IMR-90 (cell line): ENCODE measurements around the gene C3orf33. TPM values are rescaled to one million over a fixed set of nuclear protein-coding genes. Genes with fewer than 3 reads are reported as not detected.

Experiments
- ATAC-seq: fragments of 200-7000 bp; cut with Tn5 transposase; 2 replicates; pipeline ENCODE4 v1.9.1; 2020; ENCODE audit warnings: low read depth, mild to moderate bottlenecking, moderate library complexity
- BruUV-seq: library from RNA; stranded (reverse); fragments of 400-500 nt; replicated peaks from 2 replicates; lab custom pipeline; 2021; lab: Mats Ljungman, UMichigan
- CTCF ChIA-PET: fragments of 300-600 bp; formaldehyde crosslinking; extraction: SDS; loops from one replicate; lab custom pipeline; 2021; ENCODE audit warnings: antibody characterized with exemption; lab: Yijun Ruan, JAX
- POLR2A ChIA-PET: fragments of 300-600 bp; sonication (Branson Sonifier 250); formaldehyde crosslinking; loops from one replicate; lab custom pipeline; 2022; ENCODE audit warnings: antibody characterized with exemption; ENCODE audit not compliant: unreplicated experiment; lab: Charles Lee
- DNase-seq: peaks from one replicate; pipeline ENCODE4 v3.0.0; 2013
- H2AFZ ChIP-seq: replicated peaks from 2 replicates; pipeline ENCODE3; 2013; ENCODE audit warnings: low read length, mild to moderate bottlenecking; ENCODE audit not compliant: poor library complexity
- H2AK5ac ChIP-seq: 2 replicates; pipeline ENCODE4 v1.6.1; 2013; ENCODE audit warnings: low read depth, low read length, inconsistent platforms
- H2AK9ac ChIP-seq: replicated peaks from 2 replicates; pipeline ENCODE3; 2013; ENCODE audit warnings: mild to moderate bottlenecking, low read depth, low read length, moderate library complexity; ENCODE audit not compliant: poor library complexity
- H2BK120ac ChIP-seq: 2 replicates; pipeline ENCODE4 v1.6.1; 2013; ENCODE audit warnings: low read depth, low read length, inconsistent platforms
- H2BK15ac ChIP-seq: 3 replicates; pipeline ENCODE4 v1.6.1; 2013; ENCODE audit warnings: low read depth, low read length, inconsistent platforms
- H2BK20ac ChIP-seq: 2 replicates; pipeline ENCODE4 v1.6.1; 2013; ENCODE audit warnings: low read depth, mild to moderate bottlenecking, inconsistent platforms, low read length, moderate library complexity
- H2BK5ac ChIP-seq: 2 replicates; pipeline ENCODE4 v1.6.1; 2013; ENCODE audit warnings: mild to moderate bottlenecking, low read depth, low read length, inconsistent platforms; ENCODE audit not compliant: poor library complexity, severe bottlenecking
- H3K14ac ChIP-seq: replicated peaks from 2 replicates; pipeline ENCODE4 v1.6.1; 2013; ENCODE audit warnings: low read depth, low read length, inconsistent platforms
- H3K18ac ChIP-seq: 2 replicates; pipeline ENCODE4 v1.6.1; 2013; ENCODE audit warnings: low read depth, low read length, control low read depth
- H3K23ac ChIP-seq: 2 replicates; pipeline ENCODE4 v1.6.1; 2013; ENCODE audit warnings: low read depth, low read length, inconsistent platforms
- H3K27ac ChIP-seq: 2 replicates; pipeline ENCODE4 v1.5.1; 2013; ENCODE audit warnings: mild to moderate bottlenecking, control low read depth, low read length; ENCODE audit not compliant: insufficient read depth
- H3K27me3 ChIP-seq: 2 replicates; pipeline ENCODE4 v1.6.1; 2013; ENCODE audit warnings: low read length; ENCODE audit not compliant: control insufficient read depth, insufficient read depth
- H3K36me3 ChIP-seq: 2 replicates; pipeline ENCODE4 v1.6.1; 2013; ENCODE audit warnings: low read length, mixed read lengths; ENCODE audit not compliant: control insufficient read depth, insufficient read depth
- H3K4ac ChIP-seq: 2 replicates; pipeline ENCODE4 v1.6.1; 2013; ENCODE audit warnings: low read depth, low read length, inconsistent platforms
- H3K4me1 ChIP-seq: 2 replicates; pipeline ENCODE4 v1.6.1; 2013; ENCODE audit warnings: low read length, mixed read lengths; ENCODE audit not compliant: control insufficient read depth, insufficient read depth
- H3K4me2 ChIP-seq: 2 replicates; pipeline ENCODE4 v1.6.1; 2013; ENCODE audit warnings: low read depth, mild to moderate bottlenecking, control low read depth, low read length, moderate library complexity
- H3K4me3 ChIP-seq: 2 replicates; pipeline ENCODE4 v1.5.1; 2013; ENCODE audit warnings: low read depth, mild to moderate bottlenecking, control low read depth, low read length, moderate library complexity; ENCODE audit not compliant: insufficient read depth
- H3K56ac ChIP-seq: 2 replicates; pipeline ENCODE4 v1.6.1; 2013; ENCODE audit warnings: low read length, inconsistent platforms; ENCODE audit not compliant: insufficient read depth; ENCODE audit errors: extremely low read depth
- H3K79me1 ChIP-seq, 2 experiments: 2 replicates each; pipeline ENCODE4 v1.6.1; 2013; ENCODE audit warnings: low read length in 2 of 2, inconsistent platforms in 1 of 2, low read depth in 1 of 2
- H3K9ac ChIP-seq: 2 replicates; pipeline ENCODE4 v1.6.1; 2013; ENCODE audit warnings: low read depth, low read length, control low read depth
- H3K9me1 ChIP-seq: 2 replicates; pipeline ENCODE4 v1.6.1; 2013; ENCODE audit warnings: low read length, inconsistent platforms; ENCODE audit not compliant: insufficient read depth
- H3K9me3 ChIP-seq: 2 replicates; pipeline ENCODE4 v1.6.1; 2013; ENCODE audit warnings: low read length; ENCODE audit not compliant: control insufficient read depth, insufficient read depth
- H4K20me1 ChIP-seq: 2 replicates; pipeline ENCODE4 v1.6.1; 2013; ENCODE audit warnings: low read length, inconsistent platforms; ENCODE audit not compliant: insufficient read depth
- H4K5ac ChIP-seq: 2 replicates; pipeline ENCODE4 v1.6.1; 2013; ENCODE audit warnings: mild to moderate bottlenecking, low read depth, low read length, control low read depth
- H4K8ac ChIP-seq, 2 experiments: 2 replicates each; pipeline ENCODE4 v1.6.1; 2013; ENCODE audit warnings: low read depth in 2 of 2, low read length in 2 of 2, control low read depth in 1 of 2, inconsistent platforms in 1 of 2
- H4K91ac ChIP-seq: 2 replicates; pipeline ENCODE4 v1.6.1; 2013; ENCODE audit warnings: low read depth, low read length, inconsistent platforms; ENCODE audit not compliant: insufficient read depth
- CEBPB ChIP-seq: IDR thresholded peaks from 2 replicates; pipeline ENCODE4 v1.6.1; 2012; ENCODE audit warnings: low read depth, low read length, improper control_type of control experiment
- CHD1 ChIP-seq: IDR thresholded peaks from 2 replicates; pipeline ENCODE4 v1.6.1; 2012; ENCODE audit warnings: low read depth, low read length, improper control_type of control experiment
- CTCF ChIP-seq: conservative IDR thresholded peaks from 2 replicates; pipeline ENCODE4 v1.5.1; 2012; ENCODE audit warnings: mild to moderate bottlenecking, low read depth, low read length, improper control_type of control experiment
- ELK1 ChIP-seq: fragments of 150-350 bp; IDR thresholded peaks from 2 replicates; pipeline ENCODE4 v1.6.1; 2016; ENCODE audit warnings: low read depth, mild to moderate bottlenecking, low read length, moderate library complexity, borderline replicate concordance
- FOS ChIP-seq: fragments of 150-350 bp; IDR thresholded peaks from 2 replicates; pipeline ENCODE4 v1.6.1; 2016; ENCODE audit warnings: low read depth, low read length
- MAFK ChIP-seq: IDR thresholded peaks from 2 replicates; pipeline ENCODE4 v1.6.1; 2012; ENCODE audit warnings: low read depth, low read length, improper control_type of control experiment
- MAZ ChIP-seq: IDR thresholded peaks from 2 replicates; pipeline ENCODE4 v1.6.1; 2012; ENCODE audit warnings: low read depth, mild to moderate bottlenecking, low read length, improper control_type of control experiment, moderate library complexity, borderline replicate concordance
- NFE2L2 ChIP-seq: fragments of 150-350 bp; IDR thresholded peaks from 2 replicates; pipeline ENCODE4 v1.6.1; 2016; ENCODE audit warnings: low read depth, mild to moderate bottlenecking, low read length
- POLR2A ChIP-seq: IDR thresholded peaks from 2 replicates; pipeline ENCODE4 v1.6.1; 2012; ENCODE audit warnings: mild to moderate bottlenecking, low read depth, low read length
- RAD21 ChIP-seq: IDR thresholded peaks from 2 replicates; pipeline ENCODE4 v1.6.1; 2012; ENCODE audit warnings: low read length, improper control_type of control experiment
- RFX5 ChIP-seq: IDR thresholded peaks from 2 replicates; pipeline ENCODE4 v1.8.0; 2012; ENCODE audit warnings: low read depth, mild to moderate bottlenecking, low read length, moderate library complexity
- USF2 ChIP-seq: fragments of 150-350 bp; IDR thresholded peaks from 2 replicates; pipeline ENCODE4 v1.6.1; 2017; ENCODE audit warnings: mild to moderate bottlenecking, antibody characterized with exemption, low read length, low read depth
- WGBS, 2 experiments: methylation state at CpG; one replicate each; pipeline versions ENCODE4 v1.1.5 to v1.1.7; 2013; ENCODE audit warnings: missing lambda C conversion rate in 2 of 2; ENCODE audit not compliant: insufficient read length in 1 of 2; ENCODE audit errors: extremely low coverage in 2 of 2; 5-methylcytosine and 5-hydroxymethylcytosine counted together
- dilution Hi-C: fragments of 300-500 bp; cut with HindIII; formaldehyde crosslinking; loops from one replicate; pipeline ENCODE4 v1.14.3; 2018; ENCODE audit warnings: low sequenced_read_pairs; ENCODE audit not compliant: unreplicated experiment
- in situ Hi-C: fragments of 300-500 bp; cut with MboI; formaldehyde crosslinking; loops from 3 replicates; pipeline ENCODE4 v1.14.3; 2019; ENCODE audit warnings: low sequenced_read_pairs, inconsistent platforms, mixed read lengths
- intact Hi-C: fragments of 100-400 bp; cut with micrococcal nuclease; formaldehyde crosslinking; loops from 2 replicates; pipeline ENCODE4 v1.10.0; 2022
- polyA plus RNA-seq, 3 experiments: library from polyadenylated mRNA; depleted of rRNA; stranded (reverse); fragments of >200 nt; gene quantifications; 2 replicates each; pipeline ENCODE4 v1.2.3, GENCODE V29; 2012; ENCODE audit warnings: low replicate concordance in 1 of 3
- total RNA-seq: library from RNA; depleted of rRNA; stranded (reverse); fragments of >200 nt; gene quantifications from 2 replicates; pipeline ENCODE4 v1.2.3, GENCODE V29; 2012

The C3orf33 gene
- total and polyA plus RNA-seq, 2 of the 4 experiments (the other 2 are of a cell fraction): 0.72 to 1.2 TPM

- Histone ChIP-seq H4K20me1 (no peaks in the 10 kb centered on the region), H4K5ac (no peak overlapping the region), H3K23ac (no peak overlapping the region), H2BK15ac (no peak overlapping the region), H3K27ac (no peak overlapping the region), H4K8ac (no peak overlapping the region), H4K91ac (no peak overlapping the region), H2AK5ac (no peak overlapping the region), H3K4me3 (no peak overlapping the region), H3K9me1 (no peaks in the 10 kb centered on the region), H2AFZ (no peak overlapping the region), H2BK5ac (no peak overlapping the region), H3K79me1 (no peaks in the 10 kb centered on the region), H3K14ac (no peak overlapping the region), H3K27me3 (no peaks in the 10 kb centered on the region), H3K9ac (no peak overlapping the region), H2BK120ac (no peak overlapping the region), H3K56ac (no peak overlapping the region), H3K4me2 (no peak overlapping the region), H2AK9ac (no peak overlapping the region), H3K36me3 (no peaks in the 10 kb centered on the region), H3K18ac (no peak overlapping the region), H3K4me1 (no peaks in the 10 kb centered on the region), H2BK20ac (no peak overlapping the region), H3K9me3 (no peaks in the 10 kb centered on the region), H3K4ac (no peak overlapping the region)
- ChIA-PET POLR2A (no interaction called here), CTCF (no interaction called here)
- peak; percentile 11 for DNase-seq
- dilution Hi-C loops: no loop called here
- BruUV-seq: no TSS peak
- WGBS, 2 experiments: 100% methylated on average over 1 of the region's 2 CpGs; no CpG with 5 or more reads in 1 of the 2 experiments
- intact Hi-C loops: loop anchor here (5.0 kb wide), 1 partner anchor 339 kb away; no protein-coding TSS in a partner anchor
- TF ChIP-seq FOS (no peak), POLR2A (no peak), NFE2L2 (no peak), USF2 (no peak), RFX5 (no peak), MAFK (no peak), MAZ (no peak), CTCF (no peak), CEBPB (no peak), CHD1 (no peak), RAD21 (no peak), ELK1 (no peak)
- in situ Hi-C loops: no loop called here
- no peak for ATAC-seq
These were observed 1.7 kb upstream of the C3orf33 start for GRCh38 chr3:155807823-155808222.
